ENCODE data around the gene CAPN15. TPM values are rescaled to one million over a fixed set of nuclear protein-coding genes. Genes with fewer than 3 reads are reported as not detected.
A peak's percentile ranks its signal among the peaks of the same experiment; 100 is the strongest.

The CAPN15 gene
- total RNA-seq, 1 donor, result 43.9 TPM

DNA sequence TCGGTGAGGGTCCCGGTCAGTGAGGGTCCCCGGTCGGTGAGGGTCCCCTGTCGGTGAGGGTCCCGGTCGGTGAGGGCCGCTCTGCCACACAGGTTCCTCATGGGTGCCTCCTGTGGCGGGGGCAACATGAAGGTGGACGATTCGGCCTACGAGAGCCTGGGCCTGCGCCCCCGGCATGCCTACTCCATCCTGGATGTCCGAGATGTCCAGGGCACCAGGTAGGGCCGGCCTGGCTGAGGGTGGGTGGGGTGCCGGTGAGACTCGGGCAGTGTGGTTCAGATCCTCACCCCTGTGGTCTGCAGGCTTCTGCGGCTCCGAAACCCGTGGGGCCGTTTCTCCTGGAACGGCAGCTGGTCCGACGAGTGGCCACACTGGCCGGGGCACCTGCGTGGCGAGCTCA is 23.7 kb downstream of the CAPN15 start:
- no peak for DNase-seq (ENCODE audit: low read depth)
- TF ChIP-seq, protein P1, sequence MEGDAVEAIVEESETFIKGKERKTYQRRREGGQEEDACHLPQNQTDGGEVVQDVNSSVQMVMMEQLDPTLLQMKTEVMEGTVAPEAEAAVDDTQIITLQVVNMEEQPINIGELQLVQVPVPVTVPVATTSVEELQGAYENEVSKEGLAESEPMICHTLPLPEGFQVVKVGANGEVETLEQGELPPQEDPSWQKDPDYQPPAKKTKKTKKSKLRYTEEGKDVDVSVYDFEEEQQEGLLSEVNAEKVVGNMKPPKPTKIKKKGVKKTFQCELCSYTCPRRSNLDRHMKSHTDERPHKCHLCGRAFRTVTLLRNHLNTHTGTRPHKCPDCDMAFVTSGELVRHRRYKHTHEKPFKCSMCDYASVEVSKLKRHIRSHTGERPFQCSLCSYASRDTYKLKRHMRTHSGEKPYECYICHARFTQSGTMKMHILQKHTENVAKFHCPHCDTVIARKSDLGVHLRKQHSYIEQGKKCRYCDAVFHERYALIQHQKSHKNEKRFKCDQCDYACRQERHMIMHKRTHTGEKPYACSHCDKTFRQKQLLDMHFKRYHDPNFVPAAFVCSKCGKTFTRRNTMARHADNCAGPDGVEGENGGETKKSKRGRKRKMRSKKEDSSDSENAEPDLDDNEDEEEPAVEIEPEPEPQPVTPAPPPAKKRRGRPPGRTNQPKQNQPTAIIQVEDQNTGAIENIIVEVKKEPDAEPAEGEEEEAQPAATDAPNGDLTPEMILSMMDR (IDR thresholded peaks at IDR 0.05; ENCODE audit: insufficient read depth, low read length), result no peak
- no peak overlapping the region for H3K4me3 ChIP-seq (ENCODE audit: low read depth, low read length)

- TF ChIP-seq, protein P1 (IDR thresholded peaks at IDR 0.05; ENCODE audit: insufficient read depth, low read length), result no peak
- no peak for DNase-seq (ENCODE audit: low read depth)
- H3K4me3 ChIP-seq (ENCODE audit: low read depth, low read length), result no peak overlapping the region
These were observed 24.7 kb downstream of the CAPN15 start for GRCh38 chr16:552171-552570.

- DNase-seq (ENCODE audit: low read depth), result no peak
- no peak overlapping the region for H3K4me3 ChIP-seq (ENCODE audit: low read depth, low read length)
- TF ChIP-seq, protein P1 (IDR thresholded peaks at IDR 0.05; ENCODE audit: insufficient read depth, low read length), result no peak
These were observed 26.2 kb downstream of the CAPN15 start for GRCh38 chr16:553601-554296.

GRCh38 chr16:554297-554621 is 26.7 kb downstream of the CAPN15 start:
- DNase-seq (ENCODE audit: low read depth), result no peak
- no peak overlapping the region for H3K4me3 ChIP-seq (ENCODE audit: low read depth, low read length)
- TF ChIP-seq, protein P1 (IDR thresholded peaks at IDR 0.05; ENCODE audit: insufficient read depth, low read length), result no peak

DNA sequence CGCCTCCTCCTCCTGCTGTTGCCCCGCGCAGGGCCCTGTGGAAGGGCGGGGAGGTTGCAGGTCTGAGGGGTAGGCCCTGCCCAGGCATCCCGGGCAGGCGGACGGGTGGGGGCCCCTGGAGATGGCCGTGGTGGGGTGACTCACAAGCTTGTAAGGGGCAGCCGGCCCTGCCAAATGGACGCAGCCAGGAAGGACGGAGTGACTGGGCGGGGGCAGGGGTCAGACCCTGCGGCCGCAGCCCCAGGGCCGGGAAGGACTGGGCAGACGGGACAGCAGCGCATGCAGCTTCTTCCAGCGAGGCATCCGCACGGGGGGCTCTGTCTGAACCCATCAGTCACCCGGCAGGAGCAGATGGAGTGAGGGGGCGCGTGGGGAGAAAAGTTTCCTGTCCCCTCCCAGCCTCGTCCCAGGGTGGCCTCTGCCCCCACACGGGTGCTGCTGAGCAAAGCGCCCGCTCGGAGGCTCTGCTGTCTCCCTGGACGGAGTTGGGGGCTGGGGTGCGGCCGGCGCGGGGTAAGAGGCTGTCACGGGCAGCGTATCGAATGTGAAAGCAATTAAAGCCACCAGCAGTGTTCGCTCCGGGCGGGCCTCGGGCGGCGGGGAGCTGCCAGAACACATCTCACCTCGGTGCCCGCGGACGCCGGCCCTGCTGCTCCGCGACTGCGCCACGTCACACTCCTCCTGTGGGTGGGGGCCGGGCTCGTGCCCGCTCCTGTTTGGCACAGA is 27.3 kb downstream of the CAPN15 start:
- TF ChIP-seq, protein P1 (IDR thresholded peaks at IDR 0.05; ENCODE audit: insufficient read depth, low read length), result no peak
- H3K4me3 ChIP-seq (ENCODE audit: low read depth, low read length), result peak overlapping the region; percentile 28
- peak; percentile 65 for DNase-seq (ENCODE audit: low read depth)

- H3K4me3 ChIP-seq (ENCODE audit: low read depth, low read length), result no peak overlapping the region
- TF ChIP-seq, protein P1 (IDR thresholded peaks at IDR 0.05; ENCODE audit: insufficient read depth, low read length), result no peak
- no peak for DNase-seq (ENCODE audit: low read depth)
These were observed 28.3 kb downstream of the CAPN15 start for GRCh38 chr16:555528-556473.
